Neuronal stem cell (in vitro differentiated cells): ENCODE measurements around the gene CCDC34.

Experiments
- DNase-seq: peaks from one replicate; pipeline ENCODE4 v3.0.0-alpha.2; 2013; ENCODE audit warnings: low spot score
- H2AFZ ChIP-seq: one replicate; pipeline ENCODE4 v1.6.1; 2013; ENCODE audit warnings: mild to moderate bottlenecking, low read length, inconsistent platforms
- H2AK5ac ChIP-seq: 2 replicates; pipeline ENCODE4 v1.6.1; 2013; ENCODE audit warnings: low read depth, mild to moderate bottlenecking, inconsistent platforms, low read length, moderate library complexity, mixed read lengths
- H2BK120ac ChIP-seq: 2 replicates; pipeline ENCODE4 v1.6.1; 2013; ENCODE audit warnings: low read depth, mild to moderate bottlenecking, inconsistent platforms, low read length, moderate library complexity, mixed read lengths
- H2BK12ac ChIP-seq: one replicate; pipeline ENCODE4 v1.6.1; 2013; ENCODE audit warnings: low read length, inconsistent platforms
- H2BK15ac ChIP-seq: 2 replicates; pipeline ENCODE4 v1.6.1; 2013; ENCODE audit warnings: mild to moderate bottlenecking, low read length, inconsistent platforms, mixed read lengths
- H2BK5ac ChIP-seq: one replicate; pipeline ENCODE4 v1.6.1; 2013; ENCODE audit warnings: inconsistent platforms, mild to moderate bottlenecking, low read length, moderate library complexity
- H3K14ac ChIP-seq: one replicate; pipeline ENCODE4 v1.6.1; 2013; ENCODE audit warnings: low read length, inconsistent platforms
- H3K18ac ChIP-seq: 2 replicates; pipeline ENCODE4 v1.6.1; 2013; ENCODE audit warnings: low read length, inconsistent platforms
- H3K23ac ChIP-seq: 2 replicates; pipeline ENCODE4 v1.6.1; 2013; ENCODE audit warnings: low read depth, mild to moderate bottlenecking, mixed read lengths, low read length, inconsistent platforms; ENCODE audit not compliant: poor library complexity
- H3K27ac ChIP-seq: replicated peaks from 3 replicates; pipeline ENCODE4 v1.5.1; 2013; ENCODE audit warnings: low read length, inconsistent platforms
- H3K27me3 ChIP-seq, 3 experiments: 2 replicates each; pipeline ENCODE4 v1.6.1; 2013; ENCODE audit warnings: low read length in 3 of 3, mild to moderate bottlenecking in 2 of 3, inconsistent platforms in 1 of 3, low read depth in 1 of 3, mixed read lengths in 1 of 3, moderate library complexity in 1 of 3; ENCODE audit not compliant: control insufficient read depth in 3 of 3, insufficient read depth in 3 of 3
- H3K36me3 ChIP-seq, 2 donors: replicated peaks in 1 of 2; 2 replicates each; pipeline ENCODE4 v1.6.1; 2013; ENCODE audit warnings: low read length in 2 of 2; ENCODE audit not compliant: control insufficient read depth in 2 of 2, insufficient read depth in 2 of 2
- H3K4ac ChIP-seq: 2 replicates; pipeline ENCODE4 v1.6.1; 2013; ENCODE audit warnings: inconsistent platforms, mild to moderate bottlenecking, low read length, moderate library complexity
- H3K4me1 ChIP-seq, 2 donors: 1 replicate in 1 of 2; 2 replicates in 1 of 2; pipeline ENCODE4 v1.6.1; 2013; ENCODE audit warnings: low read length in 2 of 2, low read depth in 1 of 2; ENCODE audit not compliant: control insufficient read depth in 2 of 2, insufficient read depth in 1 of 2
- H3K4me2 ChIP-seq: one replicate; pipeline ENCODE4 v1.6.1; 2013; ENCODE audit warnings: mild to moderate bottlenecking, low read length, inconsistent platforms; ENCODE audit not compliant: insufficient read depth, poor library complexity, severe bottlenecking
- H3K4me3 ChIP-seq, 2 donors: 2 replicates each; pipeline ENCODE4 v1.5.1; 2013; ENCODE audit warnings: low read length in 2 of 2, mild to moderate bottlenecking in 2 of 2, inconsistent platforms in 1 of 2, moderate library complexity in 1 of 2
- H3K79me1 ChIP-seq: one replicate; pipeline ENCODE4 v1.6.1; 2013; ENCODE audit warnings: low read depth, mild to moderate bottlenecking, inconsistent platforms, low read length, moderate library complexity
- H3K9ac ChIP-seq: one replicate; pipeline ENCODE4 v1.6.1; 2013; ENCODE audit warnings: mild to moderate bottlenecking, low read depth, low read length, inconsistent platforms; ENCODE audit not compliant: poor library complexity
- H3K9me3 ChIP-seq, 2 donors: replicated peaks in 1 of 2; 2 replicates each; pipeline versions ENCODE3 to v1.6.1; 2013; ENCODE audit warnings: low read length in 2 of 2, mild to moderate bottlenecking in 2 of 2, inconsistent platforms in 1 of 2, low read depth in 1 of 2, mixed read lengths in 1 of 2, moderate library complexity in 1 of 2; ENCODE audit not compliant: control insufficient read depth in 2 of 2, insufficient read depth in 1 of 2
- H4K8ac ChIP-seq: one replicate; pipeline ENCODE4 v1.6.1; 2013; ENCODE audit warnings: low read depth, mild to moderate bottlenecking, inconsistent platforms, low read length, moderate library complexity
- H4K91ac ChIP-seq: one replicate; pipeline ENCODE4 v1.6.1; 2013; ENCODE audit warnings: low read length, low read depth, mild to moderate bottlenecking, inconsistent platforms; ENCODE audit not compliant: poor library complexity
- WGBS, 2 donors: extraction: QIAGEN DNeasy Blood & Tissue Kit; methylation state at CpG; one replicate each; pipeline ENCODE4 v1.1.7; 2013; ENCODE audit warnings: missing lambda C conversion rate in 2 of 2, mixed read lengths in 1 of 2; ENCODE audit not compliant: insufficient read length in 2 of 2, insufficient replicate concordance in 1 of 2; ENCODE audit errors: extremely low coverage in 2 of 2; 5-methylcytosine and 5-hydroxymethylcytosine counted together

CCDC34 gene

DNA sequence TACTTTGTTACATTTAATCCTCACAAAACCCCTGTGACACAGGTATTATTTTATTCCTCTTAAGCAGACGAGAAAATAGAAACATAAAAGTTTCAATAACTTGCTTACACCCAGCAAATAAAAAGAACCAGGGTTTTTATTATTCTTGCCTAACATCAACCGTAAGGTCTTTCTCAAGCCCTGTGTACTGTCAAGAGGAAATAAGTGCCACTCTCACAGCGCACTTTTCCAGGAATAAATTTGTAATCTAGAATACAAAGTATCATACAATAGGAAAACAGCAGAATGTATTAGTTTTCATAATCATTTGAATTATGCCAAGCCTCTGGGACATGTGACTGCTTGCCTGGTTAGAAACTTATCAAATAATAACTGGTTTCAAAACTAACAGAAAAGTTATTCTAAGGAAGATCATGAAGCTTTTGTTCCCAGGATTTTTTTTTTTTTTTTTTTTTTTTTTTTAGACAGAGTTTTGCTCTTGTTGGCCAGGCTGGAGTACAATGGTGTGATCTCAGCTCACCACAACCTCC, 7.4 kb downstream of the CCDC34 start:
- Histone ChIP-seq H3K9ac (no peak overlapping the region), H3K4ac (no peak overlapping the region), H3K36me3 (peaks cover 0 to 45% of the 10 kb centered on the region in 2 donors), H2BK120ac (no peak overlapping the region), H3K4me1 (peaks cover 2% of the 10 kb centered on the region in 2 donors), H3K4me2 (no peak overlapping the region), H4K8ac (no peak overlapping the region), H4K91ac (no peak overlapping the region), H2AK5ac (no peak overlapping the region), H3K4me3 (no peak overlapping the region), H2BK15ac (no peak overlapping the region), H3K27me3 (no peaks in the 10 kb centered on the region), H2BK5ac (no peak overlapping the region), H3K9me3 (no peaks in the 10 kb centered on the region), H3K14ac (no peak overlapping the region), H3K27ac (no peak overlapping the region), H3K23ac (no peak overlapping the region), H3K79me1 (no peaks in the 10 kb centered on the region), H2AFZ (no peak overlapping the region), H2BK12ac (no peak overlapping the region), H3K18ac (no peak overlapping the region)
- no peak for DNase-seq
- WGBS, 2 donors, result no CpG with 5 or more reads among the region's 3 CpGs

DNA sequence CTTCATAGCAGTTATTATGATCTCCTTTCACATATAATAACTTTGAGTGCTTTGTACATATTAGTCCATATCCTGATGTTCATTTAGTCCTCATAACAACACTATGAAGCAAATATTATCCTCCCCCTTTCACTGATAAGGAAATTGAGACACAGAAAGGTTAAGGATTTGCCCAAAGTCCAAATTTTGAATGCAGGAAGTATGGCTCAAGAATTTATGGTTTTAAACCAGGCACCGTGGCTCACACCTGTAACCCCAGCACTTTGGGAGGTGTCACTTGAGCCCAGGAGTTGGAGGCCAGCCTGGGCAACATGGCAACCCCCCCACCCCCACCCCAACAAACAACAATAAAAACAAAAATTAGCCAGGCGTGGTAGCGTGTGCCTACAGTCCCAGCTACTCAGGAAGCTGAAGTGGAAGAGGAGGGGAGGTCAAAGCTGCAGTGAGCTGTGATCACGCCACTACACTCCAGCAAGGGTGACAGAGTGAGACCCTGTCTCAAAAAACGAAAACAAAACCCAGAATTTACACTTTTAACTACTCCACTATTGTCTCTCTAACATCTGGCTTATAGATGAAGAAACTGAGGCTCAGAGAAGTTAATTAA, 8.6 kb downstream of the CCDC34 start:
- no CpG with 5 or more reads among the region's 5 CpGs for WGBS, 2 donors
- no peaks in the 10 kb centered on the region for H3K79me1 ChIP-seq
- no peak overlapping the region for H2AFZ ChIP-seq
- H3K36me3 ChIP-seq, result peaks cover 0 to 46% of the 10 kb centered on the region in 2 donors
- H4K8ac ChIP-seq, result no peak overlapping the region
- no peak overlapping the region for H2AK5ac ChIP-seq
- no peak overlapping the region for H2BK15ac ChIP-seq
- H3K4me3 ChIP-seq, result no peak overlapping the region
- H3K4me1 ChIP-seq, result peaks cover 2 to 7% of the 10 kb centered on the region in 2 donors
- no peak overlapping the region for H3K4me2 ChIP-seq
- H3K23ac ChIP-seq, result no peak overlapping the region
- H3K14ac ChIP-seq, result no peak overlapping the region
- H2BK5ac ChIP-seq, result no peak overlapping the region
- H3K4ac ChIP-seq, result no peak overlapping the region
- no peak overlapping the region for H3K27ac ChIP-seq
- H2BK12ac ChIP-seq, result no peak overlapping the region
- H3K9ac ChIP-seq, result no peak overlapping the region
- H3K18ac ChIP-seq, result no peak overlapping the region
- no peak overlapping the region for H4K91ac ChIP-seq
- H3K9me3 ChIP-seq, result peaks cover 0 to 5% of the 10 kb centered on the region in 2 donors
- no peak overlapping the region for H2BK120ac ChIP-seq
- no peak for DNase-seq
- no peaks in the 10 kb centered on the region for H3K27me3 ChIP-seq

DNA sequence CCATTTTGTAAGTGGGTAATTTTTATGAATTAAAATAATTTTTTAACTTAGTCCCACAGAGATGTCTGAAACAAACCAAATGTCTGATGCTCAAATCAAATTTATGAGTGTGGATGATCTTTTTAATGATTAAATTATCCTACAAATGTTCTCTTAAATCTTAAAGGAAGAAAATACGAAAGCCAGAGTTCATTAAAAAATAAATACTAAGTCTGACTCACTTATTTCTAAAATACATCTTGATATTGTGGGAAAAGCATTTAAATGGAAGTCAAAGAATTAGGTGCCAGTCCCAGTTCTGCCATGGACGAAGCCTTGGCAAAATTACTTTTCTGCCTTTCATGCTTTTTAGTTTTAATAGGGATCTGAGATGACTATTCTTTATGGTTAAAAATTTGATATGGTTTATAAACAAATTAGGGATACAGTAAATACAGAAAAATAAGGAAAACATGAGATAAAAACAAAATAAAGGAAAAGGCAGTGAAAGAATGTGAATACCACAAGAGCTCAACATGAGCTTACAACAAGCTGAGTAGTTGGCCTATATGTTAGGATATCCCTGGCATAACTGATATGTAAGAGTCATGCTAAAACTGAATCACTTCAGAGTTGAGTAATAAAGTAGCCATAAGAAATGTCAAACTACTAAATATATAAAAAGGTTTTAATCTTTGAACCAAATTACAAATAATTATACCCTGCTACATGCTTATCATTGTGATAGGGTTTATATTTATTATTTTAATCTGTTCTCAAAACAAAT, 9.2 kb downstream of the CCDC34 start:
- H2AK5ac ChIP-seq, result no peak overlapping the region
- no peak overlapping the region for H3K4me3 ChIP-seq
- peaks cover 0 to 7% of the 10 kb centered on the region in 2 donors for H3K4me1 ChIP-seq
- H3K18ac ChIP-seq, result no peak overlapping the region
- H3K23ac ChIP-seq, result no peak overlapping the region
- WGBS, 2 donors, result no CpG with 5 or more reads among the region's 2 CpGs
- no peak overlapping the region for H4K91ac ChIP-seq
- no peak overlapping the region for H4K8ac ChIP-seq
- no peak overlapping the region for H2BK5ac ChIP-seq
- H3K27me3 ChIP-seq, result no peaks in the 10 kb centered on the region
- no peak overlapping the region for H2BK15ac ChIP-seq
- no peak overlapping the region for H3K4ac ChIP-seq
- H3K9me3 ChIP-seq, result peaks cover 0 to 6% of the 10 kb centered on the region in 2 donors
- H3K79me1 ChIP-seq, result no peaks in the 10 kb centered on the region
- no peak for DNase-seq
- H3K36me3 ChIP-seq, result peaks cover 0 to 53% of the 10 kb centered on the region in 2 donors
- no peak overlapping the region for H3K9ac ChIP-seq
- no peak overlapping the region for H3K4me2 ChIP-seq
- no peak overlapping the region for H2BK120ac ChIP-seq
- no peak overlapping the region for H3K27ac ChIP-seq
- no peak overlapping the region for H3K14ac ChIP-seq
- H2BK12ac ChIP-seq, result no peak overlapping the region
- no peak overlapping the region for H2AFZ ChIP-seq

DNA sequence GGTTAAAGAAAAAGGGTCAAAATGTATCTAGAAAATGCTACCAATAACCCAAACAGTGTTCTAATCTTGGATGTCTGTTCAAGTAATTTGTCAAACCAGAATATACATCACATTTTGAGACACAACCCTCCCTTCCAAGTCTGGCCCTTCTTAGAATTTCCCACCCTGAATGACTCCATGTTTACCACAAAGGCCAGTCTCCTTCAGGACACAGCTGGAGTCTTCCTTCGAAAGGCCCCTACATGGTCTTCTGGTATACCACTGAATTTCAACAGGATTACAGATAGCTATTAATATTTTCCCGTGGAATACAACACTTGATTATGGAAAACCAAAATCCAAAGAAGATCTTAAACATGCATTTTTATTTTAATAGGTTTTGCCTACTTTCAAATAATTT, 10.2 kb downstream of the CCDC34 start:
- no peak overlapping the region for H3K27ac ChIP-seq
- H4K91ac ChIP-seq, result no peak overlapping the region
- no peak overlapping the region for H2BK15ac ChIP-seq
- H3K9me3 ChIP-seq, result peaks cover 0 to 6% of the 10 kb centered on the region in 2 donors
- H3K18ac ChIP-seq, result no peak overlapping the region
- H3K4me2 ChIP-seq, result no peak overlapping the region
- no peak overlapping the region for H2AFZ ChIP-seq
- no peak overlapping the region for H2BK12ac ChIP-seq
- H3K27me3 ChIP-seq, result no peaks in the 10 kb centered on the region
- H2AK5ac ChIP-seq, result no peak overlapping the region
- H2BK120ac ChIP-seq, result no peak overlapping the region
- no CpG with 5 or more reads among the region's 2 CpGs for WGBS, 2 donors
- no peak overlapping the region for H3K14ac ChIP-seq
- no peak for DNase-seq
- H3K23ac ChIP-seq, result no peak overlapping the region
- no peak overlapping the region for H3K4me3 ChIP-seq
- no peak overlapping the region for H3K9ac ChIP-seq
- no peaks in the 10 kb centered on the region for H3K79me1 ChIP-seq
- H3K4ac ChIP-seq, result no peak overlapping the region
- no peak overlapping the region for H2BK5ac ChIP-seq
- no peak overlapping the region for H4K8ac ChIP-seq
- H3K4me1 ChIP-seq, result peaks cover 1 to 14% of the 10 kb centered on the region in 2 donors
- H3K36me3 ChIP-seq, result peaks cover 0 to 45% of the 10 kb centered on the region in 2 donors
